Spinal cord (tissue), 10 donors: ENCODE results near the gene KRT2. TPM values are rescaled to one million over a fixed set of nuclear protein-coding genes. Genes with fewer than 3 reads are reported as not detected.

Source experiments
- DNase-seq, 6 donors: peaks; one replicate each; pipeline versions ENCODE4 v3.0.0 to v3.0.0-alpha.2; 2013 to 2015; ENCODE audit warnings: low spot score in 6 of 6, low read depth in 4 of 6
- H3K27ac ChIP-seq: one replicate; pipeline ENCODE4 v1.5.1; 2013; ENCODE audit warnings: low read depth, low read length, control low read depth
- H3K27me3 ChIP-seq: one replicate; pipeline ENCODE4 v1.6.1; 2013; ENCODE audit warnings: low read length; ENCODE audit not compliant: control insufficient read depth, insufficient read depth
- H3K36me3 ChIP-seq: one replicate; pipeline ENCODE4 v1.6.1; 2013; ENCODE audit warnings: low read length; ENCODE audit not compliant: control insufficient read depth, insufficient read depth
- H3K4me1 ChIP-seq: one replicate; pipeline ENCODE4 v1.6.1; 2013; ENCODE audit warnings: low read length; ENCODE audit not compliant: control insufficient read depth, insufficient read depth
- H3K4me3 ChIP-seq: one replicate; pipeline ENCODE4 v1.5.1; 2013; ENCODE audit warnings: low read depth, low read length, control low read depth
- H3K9me3 ChIP-seq: one replicate; pipeline ENCODE4 v1.6.1; 2013; ENCODE audit warnings: low read length; ENCODE audit not compliant: control insufficient read depth, insufficient read depth
- WGBS: methylation state at CpG from one replicate; pipeline ENCODE4 v1.1.5; 2013; ENCODE audit warnings: missing lambda C conversion rate; ENCODE audit not compliant: insufficient coverage; 5-methylcytosine and 5-hydroxymethylcytosine counted together
- polyA plus RNA-seq, 2 donors: library from polyadenylated mRNA; unstranded; fragments of 120-200 nt; gene quantifications; one replicate each; pipeline ENCODE4 v1.2.1, GENCODE V29; 2013; ENCODE audit not compliant: insufficient read length in 2 of 2
- total RNA-seq, 2 donors: library from RNA; depleted of rRNA in 1 of 2; stranded (reverse); fragments of 120-200 nt in 1 of 2; fragments of >200 nt in 1 of 2; gene quantifications; one replicate each; pipeline versions ENCODE4 v1.2.3 to v1.2.4, GENCODE V29; 2013 to 2014
- donor health status: healthy.

KRT2 gene
- total and polyA plus RNA-seq, 4 donors = 0.18 to 0.30 (median 0.25) TPM; not detected in 1

GRCh38 chr12:52628841-52629240, 23.2 kb downstream of the KRT2 start:
- H3K27ac ChIP-seq = no peak overlapping the region
- WGBS = 86% methylated on average over 2 of the region's 2 CpGs

GRCh38 chr12:52628111-52628507, 23.9 kb downstream of the KRT2 start:
- Histone ChIP-seq H3K4me3 (no peak overlapping the region), H3K27me3 (no peaks in the 10 kb centered on the region), H3K4me1 (peaks cover 5% of the 10 kb centered on the region), H3K9me3 (no peaks in the 10 kb centered on the region), H3K36me3 (no peaks in the 10 kb centered on the region), H3K27ac (no peak overlapping the region)
- DNase-seq = no peak
- WGBS = no CpG with 5 or more reads among the region's 4 CpGs

More at GRCh38 chr12:52628841-52629240, 23.2 kb downstream of the KRT2 start:
- Histone ChIP-seq H3K9me3 (no peaks in the 10 kb centered on the region), H3K27me3 (no peaks in the 10 kb centered on the region), H3K36me3 (no peaks in the 10 kb centered on the region), H3K4me1 (peaks cover 5% of the 10 kb centered on the region), H3K4me3 (no peak overlapping the region)
- no peak for DNase-seq

GRCh38 chr12:52627395-52628110, 24.5 kb downstream of the KRT2 start:
- DNase-seq = no peak
- H3K27me3 ChIP-seq = no peaks in the 10 kb centered on the region
- no peaks in the 10 kb centered on the region for H3K9me3 ChIP-seq
- peaks cover 5% of the 10 kb centered on the region for H3K4me1 ChIP-seq
- H3K27ac ChIP-seq = no peak overlapping the region
- WGBS = 42% methylated on average over 1 of the region's 2 CpGs
- H3K36me3 ChIP-seq = no peaks in the 10 kb centered on the region
- H3K4me3 ChIP-seq = no peak overlapping the region

GRCh38 chr12:52622349-52622748, 29.7 kb downstream of the KRT2 start:
- no peaks in the 10 kb centered on the region for H3K9me3 ChIP-seq
- H3K4me3 ChIP-seq = no peak overlapping the region
- WGBS = 60% methylated on average over 2 of the region's 5 CpGs
- no peak for DNase-seq
- no peaks in the 10 kb centered on the region for H3K36me3 ChIP-seq
- no peak overlapping the region for H3K27ac ChIP-seq
- peaks cover 5% of the 10 kb centered on the region for H3K4me1 ChIP-seq
- H3K27me3 ChIP-seq = no peaks in the 10 kb centered on the region

GRCh38 chr12:52618866-52619265, 33.1 kb downstream of the KRT2 start:
- 75% methylated on average over 1 of the region's 2 CpGs for WGBS

GRCh38 chr12:52618216-52618615, 33.8 kb downstream of the KRT2 start, which contains the start of gene KRT73:
TSS of gene KRT73 (minus strand) at chr12:52618559. CDS start at chr12:52618524, 35 bp downstream.
- no peak for DNase-seq
- H3K27ac ChIP-seq = no peak within 1 kb of the TSS
- no peaks in the 10 kb centered on the region for H3K36me3 ChIP-seq
- H3K27me3 ChIP-seq = no peaks in the 10 kb centered on the region
- H3K4me1 ChIP-seq = peaks cover 5% of the 10 kb centered on the region
- no peak within 1 kb of the TSS for H3K4me3 ChIP-seq
- no peaks in the 10 kb centered on the region for H3K9me3 ChIP-seq
- 77% methylated on average over 14 of the region's 14 CpGs for WGBS

More at GRCh38 chr12:52618866-52619265, 33.1 kb downstream of the KRT2 start:
- H3K9me3 ChIP-seq = no peaks in the 10 kb centered on the region
- peaks cover 5% of the 10 kb centered on the region for H3K4me1 ChIP-seq
- no peaks in the 10 kb centered on the region for H3K27me3 ChIP-seq
- no peaks in the 10 kb centered on the region for H3K36me3 ChIP-seq
- no peak for DNase-seq
- H3K4me3 ChIP-seq = no peak overlapping the region
- no peak overlapping the region for H3K27ac ChIP-seq

GRCh38 chr12:52617403-52617785, 34.6 kb downstream of the KRT2 start:
- Histone ChIP-seq H3K27me3 (no peaks in the 10 kb centered on the region), H3K9me3 (no peaks in the 10 kb centered on the region), H3K27ac (no peak overlapping the region), H3K36me3 (no peaks in the 10 kb centered on the region), H3K4me1 (peaks cover 5% of the 10 kb centered on the region), H3K4me3 (no peak overlapping the region)
- 89% methylated on average over 7 of the region's 7 CpGs for WGBS
- DNase-seq = no peak

- WGBS = 87% methylated on average over 10 of the region's 10 CpGs
- H3K36me3 ChIP-seq = no peaks in the 10 kb centered on the region
- no peak overlapping the region for H3K4me3 ChIP-seq
- no peaks in the 10 kb centered on the region for H3K9me3 ChIP-seq
- no peak for DNase-seq
- H3K27me3 ChIP-seq = no peaks in the 10 kb centered on the region
- H3K4me1 ChIP-seq = peaks cover 5% of the 10 kb centered on the region
- no peak overlapping the region for H3K27ac ChIP-seq
These were observed 35.2 kb downstream of the KRT2 start for GRCh38 chr12:52616680-52617402.

GRCh38 chr12:52615912-52616311, 36.1 kb downstream of the KRT2 start:
- 86% methylated on average over 9 of the region's 9 CpGs for WGBS
- peaks cover 5% of the 10 kb centered on the region for H3K4me1 ChIP-seq
- no peak for DNase-seq
- no peak overlapping the region for H3K27ac ChIP-seq
- H3K4me3 ChIP-seq = no peak overlapping the region
- no peaks in the 10 kb centered on the region for H3K27me3 ChIP-seq
- H3K9me3 ChIP-seq = no peaks in the 10 kb centered on the region
- H3K36me3 ChIP-seq = no peaks in the 10 kb centered on the region
